Measurements from ENCODE around the gene PRKG1. TPM values are rescaled to one million over a fixed set of nuclear protein-coding genes. Genes with fewer than 3 reads are reported as not detected.

Gene PRKG1
- total and polyA plus RNA-seq, 2 of the 4 experiments (the other 2 are of a cell fraction), result 3.5 to 18.3 TPM

GRCh38 chr10:51658000-51658399 is 583.7 kb downstream of the PRKG1 start:
- H2AK9ac ChIP-seq (replicated peaks; ENCODE audit: low read depth, low read length, poor library complexity), result no peak overlapping the region
- no peak overlapping the region for H2AK5ac ChIP-seq (ENCODE audit: low read depth, low read length)
- H3K36me3 ChIP-seq (ENCODE audit: control insufficient read depth, insufficient read depth, low read length), result no peaks in the 10 kb centered on the region
- POLR2A ChIA-PET (ENCODE audit: unreplicated experiment), result no interaction called here
- H3K56ac ChIP-seq (ENCODE audit: extremely low read depth, insufficient read depth, low read length), result no peak overlapping the region
- CTCF ChIA-PET, result no interaction called here
- no peak overlapping the region for H3K9ac ChIP-seq (ENCODE audit: low read depth, low read length)
- intact Hi-C loops (cut with micrococcal nuclease), result loop anchor here (5.0 kb wide), 1 partner anchor 279 kb away; no protein-coding TSS in a partner anchor
- no peak overlapping the region for H4K91ac ChIP-seq (ENCODE audit: insufficient read depth, low read depth, low read length)
- no peak for ATAC-seq (ENCODE audit: low read depth)
- H3K79me1 ChIP-seq (ENCODE audit: low read depth in 1 of 2, low read length in 2 of 2), result no peaks in the 10 kb centered on the region
- in situ Hi-C loops (cut with MboI; ENCODE audit: low sequenced_read_pairs), result no loop called here
- no peaks in the 10 kb centered on the region for H4K20me1 ChIP-seq (ENCODE audit: insufficient read depth, low read length)
- no CpG with 5 or more reads among the region's 2 CpGs for WGBS, 2 experiments (ENCODE audit: extremely low coverage in 2 of 2, insufficient read length in 1 of 2)
- no peaks in the 10 kb centered on the region for H3K9me3 ChIP-seq (ENCODE audit: control insufficient read depth, insufficient read depth, low read length)
- H3K14ac ChIP-seq (replicated peaks; ENCODE audit: low read depth, low read length), result no peak overlapping the region
- no peak overlapping the region for H4K5ac ChIP-seq (ENCODE audit: low read depth, low read length)
- no peak overlapping the region for H3K23ac ChIP-seq (ENCODE audit: low read depth, low read length)
- H3K9me1 ChIP-seq (ENCODE audit: insufficient read depth, low read length), result peaks cover 4% of the 10 kb centered on the region; the same call in 1 of the 2 replicates
- no peak for DNase-seq
- H3K27me3 ChIP-seq (ENCODE audit: control insufficient read depth, insufficient read depth, low read length), result no peaks in the 10 kb centered on the region
- no TSS peak for BruUV-seq (replicated peaks)
- no peak overlapping the region for H3K27ac ChIP-seq (ENCODE audit: insufficient read depth, low read length)
- H4K8ac ChIP-seq (ENCODE audit: low read depth in 2 of 2, low read length in 2 of 2), result no peak overlapping the region
- no peak overlapping the region for H2AFZ ChIP-seq (replicated peaks; ENCODE audit: low read length, poor library complexity)
- H2BK20ac ChIP-seq (ENCODE audit: low read depth, low read length), result no peak overlapping the region
- H2BK5ac ChIP-seq (ENCODE audit: low read depth, low read length, poor library complexity, severe bottlenecking), result no peak overlapping the region
- H3K4me2 ChIP-seq (ENCODE audit: low read depth, low read length), result no peak overlapping the region
- H3K4ac ChIP-seq (ENCODE audit: low read depth, low read length), result no peak overlapping the region
- H3K4me3 ChIP-seq (ENCODE audit: insufficient read depth, low read depth, low read length), result no peak overlapping the region
- no peaks in the 10 kb centered on the region for H3K4me1 ChIP-seq (ENCODE audit: control insufficient read depth, insufficient read depth, low read length)
- dilution Hi-C loops (cut with HindIII; ENCODE audit: low sequenced_read_pairs, unreplicated experiment), result no loop called here
- no peak overlapping the region for H3K18ac ChIP-seq (ENCODE audit: low read depth, low read length)
- no peak overlapping the region for H2BK120ac ChIP-seq (ENCODE audit: low read depth, low read length)
- no peak overlapping the region for H2BK15ac ChIP-seq (ENCODE audit: low read depth, low read length)
- TF ChIP-seq MXI1 (IDR thresholded peaks at IDR 0.05; ENCODE audit: borderline replicate concordance, low read depth, low read length), result no peak
- no peak for TF ChIP-seq MAZ (IDR thresholded peaks at IDR 0.05; ENCODE audit: borderline replicate concordance, low read depth, low read length)
- no peak for TF ChIP-seq SMC3 (IDR thresholded peaks at IDR 0.05; ENCODE audit: low read depth, low read length)
- TF ChIP-seq RCOR1 (IDR thresholded peaks at IDR 0.05; ENCODE audit: insufficient replicate concordance, low read length), result no peak
- no peak for TF ChIP-seq CEBPB (IDR thresholded peaks at IDR 0.05; ENCODE audit: low read depth, low read length)
- TF ChIP-seq MAFK (IDR thresholded peaks at IDR 0.05; ENCODE audit: low read depth, low read length), result no peak
- TF ChIP-seq BHLHE40 (IDR thresholded peaks at IDR 0.05; ENCODE audit: low read depth, low read length), result no peak
- no peak for TF ChIP-seq NFE2L2 (IDR thresholded peaks at IDR 0.05; ENCODE audit: low read depth, low read length)
- no peak for TF ChIP-seq RAD21 (IDR thresholded peaks at IDR 0.05; ENCODE audit: low read length)
- no peak for TF ChIP-seq CHD1 (IDR thresholded peaks at IDR 0.05; ENCODE audit: low read depth, low read length)
- no peak for TF ChIP-seq POLR2A (IDR thresholded peaks at IDR 0.05; ENCODE audit: low read depth, low read length)
- no peak for TF ChIP-seq USF2 (IDR thresholded peaks at IDR 0.05; ENCODE audit: low read depth, low read length)
- TF ChIP-seq RFX5 (IDR thresholded peaks at IDR 0.05; ENCODE audit: low read depth, low read length), result no peak
